GM18511 (cell line): ENCODE data around the gene DEFB108B.
"Not testable (repeated sequence)": the region's sequence is repeated elsewhere in the genome, so short reads cannot be mapped to it uniquely, and the experiment has no call there.

Source experiments
- ATAC-seq: cut with Tn5 transposase; IDR thresholded peaks from one replicate; pipeline ENCODE4 v1.9.1; 2021; ENCODE audit warnings: mild to moderate bottlenecking, moderate library complexity; ENCODE audit not compliant: unreplicated experiment

The DEFB108B gene, protein sequence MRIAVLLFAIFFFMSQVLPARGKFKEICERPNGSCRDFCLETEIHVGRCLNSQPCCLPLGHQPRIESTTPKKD

DNA sequence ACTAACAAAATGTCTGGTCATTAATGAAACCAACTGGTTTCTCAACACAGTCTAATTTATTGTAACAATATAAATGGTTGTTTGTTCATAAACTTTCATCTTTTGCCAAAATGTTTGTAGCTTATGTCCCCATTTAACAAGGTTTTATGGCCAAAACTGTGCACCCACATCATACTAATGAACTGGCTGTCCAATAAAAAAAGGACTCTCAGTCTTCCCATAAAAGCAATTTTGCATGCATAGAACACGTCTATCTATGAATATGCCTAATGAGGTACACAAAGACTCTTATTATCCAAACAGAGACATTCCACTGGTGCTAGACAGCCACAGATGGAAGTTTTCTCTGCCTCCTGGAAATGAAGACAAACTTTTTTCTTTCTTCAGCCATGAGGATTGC, at the start of gene DEFB108B:
Gene DEFB108B (plus strand): TSS at position 390 of the 400 bp plus-strand sequence. CDS start 0 bp downstream, at position 390.
- not testable (repeated sequence) for ATAC-seq

GRCh38 chr11:71786114-71786847, 46.7 kb upstream of the DEFB108B start:
- ATAC-seq: not testable (repeated sequence)

DNA sequence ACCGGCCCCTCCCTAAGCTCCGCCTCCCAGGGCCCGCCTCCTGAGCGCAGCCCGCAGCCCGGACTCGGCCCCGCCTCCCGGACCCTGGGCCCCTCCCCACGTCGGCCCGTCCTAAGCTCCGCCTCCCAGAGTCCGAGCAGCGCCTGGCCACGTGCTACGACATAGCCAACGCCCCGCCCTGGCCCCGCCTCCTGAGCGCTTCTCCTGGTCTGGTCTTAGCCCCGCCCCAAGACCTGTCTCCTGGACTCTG, 46.2 kb upstream of the DEFB108B start:
- peak; percentile 96 for ATAC-seq

GRCh38 chr11:71787098-71787823, 45.7 kb upstream of the DEFB108B start:
- ATAC-seq: peak; percentile 97

DNA sequence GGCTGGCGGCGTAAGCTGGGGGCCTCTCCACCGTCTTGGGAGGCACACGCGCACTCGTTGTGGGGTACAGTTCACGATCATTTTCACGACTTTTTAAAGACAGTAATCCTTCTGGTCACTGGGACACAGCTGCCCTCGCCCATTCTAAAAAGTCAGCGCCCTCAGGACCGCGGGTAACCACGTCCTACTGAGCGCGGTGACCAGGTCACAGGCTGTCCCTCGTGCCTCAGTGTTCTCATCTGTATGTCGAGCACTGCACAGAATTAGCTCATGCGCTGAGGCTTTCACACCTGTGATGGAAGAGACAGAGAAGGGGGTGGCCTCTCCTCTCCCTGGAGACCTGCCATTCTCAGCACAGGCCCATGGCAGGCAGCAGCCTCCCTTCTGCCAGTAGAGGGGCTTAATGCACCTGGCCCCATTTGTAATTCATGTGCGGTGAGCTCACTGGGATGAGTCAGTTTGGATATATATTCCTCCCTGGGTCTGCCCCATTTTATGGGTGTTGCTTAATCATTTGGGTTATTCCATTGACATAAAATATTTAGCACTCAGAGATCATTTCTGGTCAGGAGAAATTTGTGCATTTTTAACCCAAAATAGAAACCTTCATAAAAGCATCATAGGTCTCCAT, 45.1 kb upstream of the DEFB108B start:
- ATAC-seq: not testable (repeated sequence)

GRCh38 chr11:71789444-71790196, 43.4 kb upstream of the DEFB108B start:
- ATAC-seq: not testable (repeated sequence)

- ATAC-seq: not testable (repeated sequence)
Measured at GRCh38 chr11:71791111-71791510, 41.9 kb upstream of the DEFB108B start.

GRCh38 chr11:71792621-71793235, 40.3 kb upstream of the DEFB108B start:
- not testable (repeated sequence) for ATAC-seq

DNA sequence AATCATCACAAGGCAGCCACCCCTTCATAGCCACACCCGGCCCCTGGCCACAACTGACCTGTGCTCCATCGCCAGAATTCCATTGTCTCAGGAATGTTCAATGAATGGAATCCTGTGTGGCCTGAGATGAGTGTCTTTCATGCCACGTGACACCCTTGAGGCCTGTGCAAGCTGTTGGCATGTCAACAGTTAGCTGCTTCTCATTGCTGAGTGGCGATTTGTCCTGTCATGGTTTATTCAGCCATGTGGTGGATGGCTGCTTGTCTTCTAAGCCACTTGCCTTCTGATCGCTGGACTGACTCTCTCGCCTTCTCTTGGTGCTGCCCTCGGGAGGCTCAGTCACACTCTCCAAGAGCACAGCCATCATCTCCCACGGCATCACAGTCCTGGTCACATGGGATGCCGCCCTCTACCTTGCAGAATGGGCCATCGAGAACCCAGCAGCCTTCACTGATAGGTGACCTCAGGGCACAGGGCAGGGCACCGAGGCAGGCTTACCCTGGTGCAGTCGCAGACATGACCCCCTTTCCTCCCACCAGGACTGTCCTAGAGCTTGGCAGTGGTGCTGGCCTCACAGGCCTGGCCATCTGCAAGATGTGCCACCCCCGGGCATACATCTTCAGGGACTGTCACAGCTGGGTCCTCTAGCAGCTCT, 38.5 kb upstream of the DEFB108B start:
- ATAC-seq: not testable (repeated sequence)

DNA sequence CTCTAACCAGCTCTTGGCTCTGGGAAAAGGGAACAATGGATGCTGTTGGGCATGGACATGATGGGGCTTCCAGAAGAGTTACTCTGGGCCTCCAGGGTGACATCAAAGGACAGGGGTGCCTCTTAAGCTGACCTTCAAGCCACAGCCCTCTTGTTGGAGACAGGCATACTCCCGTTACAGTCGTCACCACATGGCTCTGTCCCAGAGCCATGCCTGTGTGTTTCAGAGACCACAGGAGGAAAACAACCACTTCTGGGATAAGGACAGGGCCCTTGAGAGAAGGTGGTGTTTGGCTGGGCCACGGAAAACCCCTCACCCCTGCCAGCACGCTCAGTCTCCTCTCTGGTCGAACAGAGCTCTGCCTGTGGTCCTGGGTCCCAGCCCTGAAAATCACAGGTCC, 37.8 kb upstream of the DEFB108B start:
- ATAC-seq: not testable (repeated sequence)

GRCh38 chr11:71796016-71796415, 37.0 kb upstream of the DEFB108B start:
- ATAC-seq: not testable (repeated sequence)

DNA sequence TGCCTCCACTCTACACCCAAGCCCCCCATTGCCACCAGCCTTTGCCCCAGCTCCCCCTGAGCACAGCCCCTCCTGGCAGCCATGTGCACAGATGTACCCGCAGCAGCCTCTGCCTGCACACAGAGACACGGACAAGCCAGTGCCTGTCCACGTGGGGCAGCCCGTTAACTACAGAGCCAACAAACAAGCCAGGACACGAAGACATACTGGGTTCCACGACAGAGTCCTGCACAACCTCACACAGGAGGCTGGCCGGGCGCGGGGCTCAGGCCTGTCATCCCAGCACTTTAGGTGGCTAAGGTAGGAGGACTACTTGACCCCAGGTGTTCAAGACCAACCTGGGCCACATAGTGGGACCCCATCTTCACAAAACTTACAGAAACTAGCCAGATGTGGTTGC, 36.2 kb upstream of the DEFB108B start:
- not testable (repeated sequence) for ATAC-seq

GRCh38 chr11:71799556-71800128, 33.4 kb upstream of the DEFB108B start:
- ATAC-seq: not testable (repeated sequence)

- ATAC-seq: not testable (repeated sequence)
Measured at GRCh38 chr11:71800335-71800953, 32.6 kb upstream of the DEFB108B start.

- ATAC-seq: not testable (repeated sequence)
Measured at GRCh38 chr11:71801026-71801425, 32.0 kb upstream of the DEFB108B start.

GRCh38 chr11:71802874-71803273, 30.1 kb upstream of the DEFB108B start:
- not testable (repeated sequence) for ATAC-seq

DNA sequence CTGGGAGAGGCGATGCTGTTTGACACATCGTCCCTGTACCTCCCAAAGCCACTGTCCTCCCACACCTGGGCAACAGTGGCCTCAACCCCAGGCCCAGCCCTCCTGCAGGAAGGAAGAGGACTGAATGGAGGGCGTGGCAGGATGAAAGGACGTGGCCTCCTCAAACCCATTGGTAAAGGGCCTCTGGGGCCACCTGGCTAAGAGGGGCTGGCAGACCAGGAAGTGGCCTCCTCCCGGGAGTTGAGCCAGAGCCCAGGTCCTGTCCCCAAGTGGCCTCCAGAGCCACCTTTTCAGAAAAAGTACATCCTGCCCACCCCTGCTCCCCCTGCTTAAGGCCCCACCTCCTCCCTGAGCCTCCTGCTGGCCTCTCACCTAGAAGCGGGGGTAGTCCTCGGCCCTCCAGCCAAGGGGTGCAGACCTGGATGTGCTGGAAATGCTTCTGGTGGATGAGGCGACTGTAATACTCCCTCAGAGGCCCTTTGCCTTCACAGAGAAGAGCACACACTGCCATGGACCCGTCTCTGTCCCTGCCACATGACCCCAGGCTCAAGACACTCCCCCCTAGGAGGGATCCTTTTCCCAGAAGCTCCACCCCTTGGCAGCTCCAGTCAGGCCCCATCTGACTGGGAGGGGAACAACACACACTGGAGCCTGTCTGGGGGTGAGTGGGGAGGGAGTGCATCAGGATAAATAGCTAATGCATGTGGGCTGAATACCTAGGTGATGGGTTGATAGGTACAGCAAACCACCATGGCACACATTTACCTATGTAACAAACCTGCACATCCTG, 28.6 kb upstream of the DEFB108B start:
- ATAC-seq: not testable (repeated sequence)

DNA sequence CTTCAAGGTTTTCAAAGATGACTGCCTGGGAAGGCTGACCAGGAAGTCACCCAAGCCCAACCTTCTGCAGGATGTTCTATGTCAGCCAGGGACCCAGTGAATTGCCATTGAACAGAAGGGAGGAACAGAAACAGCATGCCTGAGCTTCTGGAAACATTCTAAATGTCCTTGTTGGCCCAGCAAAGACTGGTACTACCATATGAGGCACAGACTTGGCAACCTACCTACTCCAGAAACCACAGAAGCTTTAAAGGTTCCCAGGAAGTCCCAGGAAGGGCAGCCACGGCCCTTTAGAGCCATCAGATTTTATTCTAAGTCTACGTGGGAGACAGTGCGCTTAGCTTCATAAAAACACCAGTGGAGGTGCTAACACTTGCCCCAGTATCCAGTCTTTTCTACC, 20.5 kb upstream of the DEFB108B start:
- not testable (repeated sequence) for ATAC-seq
